NT2/D1 (cell line): ENCODE results near the gene BACH1.

ENCODE experiments used
- DNase-seq: peaks from one replicate; pipeline ENCODE4 v3.0.0-alpha.2; 2011; ENCODE audit warnings: low read depth, low spot score
- H3K27me3 ChIP-seq: 2 replicates; pipeline ENCODE4 v1.6.0; 2011; ENCODE audit warnings: mild to moderate bottlenecking; ENCODE audit not compliant: insufficient read length, insufficient read depth
- H3K36me3 ChIP-seq: 2 replicates; pipeline ENCODE4 v1.6.1; 2011; ENCODE audit warnings: mild to moderate bottlenecking, low read length, mixed read lengths; ENCODE audit not compliant: insufficient read depth, insufficient read length
- H3K4me1 ChIP-seq: 2 replicates; pipeline ENCODE4 v1.5.1; 2011; ENCODE audit not compliant: insufficient read depth, insufficient read length
- H3K4me3 ChIP-seq: 2 replicates; pipeline ENCODE4 v1.5.1; 2011; ENCODE audit warnings: low read depth; ENCODE audit not compliant: insufficient read length
- H3K9ac ChIP-seq: 2 replicates; pipeline ENCODE4 v1.6.0; 2011; ENCODE audit warnings: low read depth; ENCODE audit not compliant: insufficient read length
- H3K9me3 ChIP-seq: 2 replicates; pipeline ENCODE4 v1.5.1; 2011; ENCODE audit warnings: mild to moderate bottlenecking, low read length; ENCODE audit not compliant: insufficient read depth
- SUZ12 ChIP-seq: IDR thresholded peaks from 2 replicates; pipeline ENCODE4 v1.6.1; 2011; ENCODE audit not compliant: insufficient read length, insufficient read depth; ENCODE audit errors: extremely low read depth
- YY1 ChIP-seq: IDR thresholded peaks from 2 replicates; pipeline ENCODE4 v1.6.1; 2011; ENCODE audit not compliant: insufficient read length, insufficient read depth
- ZNF274 ChIP-seq: IDR thresholded peaks from 2 replicates; pipeline ENCODE4 v1.6.1; 2011; ENCODE audit warnings: mild to moderate bottlenecking, low read depth, low read length

The BACH1 gene

GRCh38 chr21:29307718-29308455 is 9.2 kb downstream of the BACH1 start:
- no peak overlapping the region for H3K9ac ChIP-seq
- H3K4me3 ChIP-seq: no peak overlapping the region
- no peak for TF ChIP-seq ZNF274
- no peak for TF ChIP-seq SUZ12
- TF ChIP-seq YY1: no peak
- peaks cover 19% of the 10 kb centered on the region for H3K36me3 ChIP-seq
- no peaks in the 10 kb centered on the region for H3K9me3 ChIP-seq
- peaks cover 4% of the 10 kb centered on the region for H3K4me1 ChIP-seq
- no peaks in the 10 kb centered on the region for H3K27me3 ChIP-seq
- no peak for DNase-seq

DNA sequence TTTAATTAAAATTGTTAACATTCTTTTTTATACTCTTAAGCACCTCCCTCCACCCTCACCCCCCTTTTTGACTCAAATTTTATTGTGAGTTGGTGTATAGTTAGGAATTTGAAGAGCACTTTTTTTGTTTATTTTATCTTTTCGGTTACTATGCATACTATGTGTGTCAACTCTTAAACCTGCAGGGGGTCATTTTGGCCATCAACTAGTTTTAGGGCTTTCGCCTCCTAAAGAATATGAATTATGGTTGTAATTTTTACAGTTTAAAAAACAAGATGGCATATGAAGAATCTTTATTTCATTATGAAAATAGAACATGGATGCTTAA is 9.7 kb downstream of the BACH1 start:
- no peak for TF ChIP-seq YY1
- no peak for TF ChIP-seq SUZ12
- no peak for TF ChIP-seq ZNF274
- Histone ChIP-seq H3K9me3 (no peaks in the 10 kb centered on the region), H3K4me1 (peaks cover 4% of the 10 kb centered on the region), H3K9ac (no peak overlapping the region), H3K27me3 (no peaks in the 10 kb centered on the region), H3K4me3 (no peak overlapping the region), H3K36me3 (peaks cover 19% of the 10 kb centered on the region)
- DNase-seq: no peak

GRCh38 chr21:29309703-29310102 is 11.0 kb downstream of the BACH1 start:
- TF ChIP-seq SUZ12: no peak
- TF ChIP-seq ZNF274: no peak
- no peak for TF ChIP-seq YY1
- Histone ChIP-seq H3K27me3 (no peaks in the 10 kb centered on the region), H3K9ac (no peak overlapping the region), H3K36me3 (peaks cover 19% of the 10 kb centered on the region), H3K9me3 (no peaks in the 10 kb centered on the region), H3K4me1 (peaks cover 4% of the 10 kb centered on the region), H3K4me3 (no peak overlapping the region)
- no peak for DNase-seq

DNA sequence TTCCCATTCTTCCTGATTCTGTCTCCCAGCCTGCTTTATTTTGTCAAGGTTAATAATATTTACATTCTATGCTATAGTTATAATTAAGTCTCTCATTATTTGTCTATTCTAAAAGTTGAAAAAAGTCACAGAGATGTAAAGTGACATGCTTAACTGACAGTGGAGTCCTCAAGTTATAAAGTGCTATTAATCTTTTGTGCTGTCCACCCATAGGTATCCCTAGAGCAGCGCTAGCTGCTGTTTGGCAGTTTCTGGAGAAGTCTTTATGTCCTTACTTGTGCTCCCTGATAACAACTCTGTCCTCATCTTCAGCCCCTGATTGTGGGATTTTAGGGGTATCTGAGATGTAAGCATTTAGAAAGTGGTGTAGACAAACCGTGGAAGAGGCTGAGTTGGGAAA is 13.1 kb downstream of the BACH1 start:
- no peaks in the 10 kb centered on the region for H3K4me1 ChIP-seq

DNA sequence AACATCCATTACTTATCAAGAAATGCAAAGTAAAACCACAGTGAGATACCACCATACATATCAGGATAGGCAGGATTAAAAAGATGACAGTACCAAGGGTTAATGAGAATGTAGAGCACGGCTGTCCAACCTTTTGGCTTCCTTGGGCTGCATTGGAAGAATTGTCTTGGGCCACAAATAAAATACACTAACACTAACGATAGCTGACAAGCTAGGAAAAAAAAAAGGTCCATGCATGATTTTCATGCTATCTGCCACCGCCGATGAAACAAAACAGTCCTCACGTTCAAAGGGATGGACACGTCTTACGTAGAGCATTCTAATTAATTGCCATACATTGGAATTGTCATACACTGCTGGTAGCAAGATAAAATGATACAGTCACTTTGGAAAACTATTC is 14.3 kb downstream of the BACH1 start:
- Histone ChIP-seq H3K4me3 (no peak overlapping the region), H3K9me3 (no peaks in the 10 kb centered on the region), H3K36me3 (peaks cover 8% of the 10 kb centered on the region), H3K4me1 (no peaks in the 10 kb centered on the region), H3K27me3 (no peaks in the 10 kb centered on the region), H3K9ac (no peak overlapping the region)
- TF ChIP-seq YY1 (no peak), ZNF274 (no peak), SUZ12 (no peak)
- DNase-seq: no peak

More for the DNA sequence above, 13.1 kb downstream of the BACH1 start:
- no peaks in the 10 kb centered on the region for H3K9me3 ChIP-seq
- no peak overlapping the region for H3K9ac ChIP-seq
- peaks cover 10% of the 10 kb centered on the region for H3K36me3 ChIP-seq
- H3K27me3 ChIP-seq: no peaks in the 10 kb centered on the region
- no peak overlapping the region for H3K4me3 ChIP-seq
- no peak for DNase-seq
- no peak for TF ChIP-seq ZNF274
- no peak for TF ChIP-seq SUZ12
- TF ChIP-seq YY1: no peak

- no peak overlapping the region for H3K4me3 ChIP-seq
- DNase-seq: no peak
- no peaks in the 10 kb centered on the region for H3K9me3 ChIP-seq
- TF ChIP-seq SUZ12: no peak
- no peak for TF ChIP-seq ZNF274
- TF ChIP-seq YY1: no peak
- H3K36me3 ChIP-seq: peaks cover 8% of the 10 kb centered on the region
- no peaks in the 10 kb centered on the region for H3K4me1 ChIP-seq
- no peaks in the 10 kb centered on the region for H3K27me3 ChIP-seq
- H3K9ac ChIP-seq: no peak overlapping the region
Observed at GRCh38 chr21:29313662-29314408, 15.1 kb downstream of the BACH1 start.

DNA sequence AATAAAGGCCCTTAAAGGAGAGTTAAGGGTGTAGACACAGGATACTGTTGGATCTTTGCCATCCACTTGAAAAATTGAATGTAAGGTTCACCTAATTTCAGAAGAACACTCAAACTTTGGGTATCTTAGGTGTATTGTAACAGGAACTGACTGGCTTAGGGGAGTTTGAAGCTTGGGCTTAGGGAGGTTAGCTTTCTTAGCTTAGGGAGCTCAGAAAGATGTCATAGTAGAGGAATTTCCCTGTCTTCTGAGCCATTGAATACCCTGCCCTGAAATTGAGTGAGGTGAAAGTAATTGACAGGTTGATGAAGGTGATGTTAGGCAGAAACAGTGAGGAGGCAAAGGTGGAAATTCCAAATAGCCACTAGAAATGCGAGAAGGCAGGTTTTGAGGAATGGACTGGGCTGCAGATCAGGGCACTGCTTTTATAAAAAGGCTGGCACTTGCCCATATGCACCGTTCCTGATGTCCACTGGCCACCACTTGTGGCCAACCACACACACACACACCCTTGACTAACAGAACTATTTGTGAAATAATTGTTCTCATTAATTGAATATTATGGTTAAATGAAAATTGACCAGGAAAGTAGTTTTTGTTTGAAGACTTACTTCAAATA is 16.5 kb downstream of the BACH1 start:
- DNase-seq: no peak

More for the DNA sequence above, 16.5 kb downstream of the BACH1 start:
- Histone ChIP-seq H3K27me3 (no peaks in the 10 kb centered on the region), H3K4me1 (no peaks in the 10 kb centered on the region), H3K9me3 (no peaks in the 10 kb centered on the region), H3K36me3 (peaks cover 8% of the 10 kb centered on the region), H3K9ac (no peak overlapping the region), H3K4me3 (no peak overlapping the region)
- no peak for TF ChIP-seq YY1
- TF ChIP-seq ZNF274: no peak
- TF ChIP-seq SUZ12: no peak
